B cell (primary cell): Measurements from ENCODE around the gene RNF166.

Source experiments
- EZH2 ChIP-seq: IDR thresholded peaks from 2 replicates; pipeline ENCODE4 v1.6.1; 2012; ENCODE audit warnings: borderline replicate concordance, low read depth, mild to moderate bottlenecking, moderate library complexity, low read length; ENCODE audit not compliant: insufficient read depth, poor library complexity, severe bottlenecking
- TF ChIP-seq, protein P1 (sequence below): fragments of 200-600 bp; IDR thresholded peaks from one replicate; pipeline ENCODE4 v1.8.0; 2022; ENCODE audit warnings: antibody characterized with exemption, mild to moderate bottlenecking

GRCh38 chr16:88713054-88713453 lies 6.8 kb upstream of the RNF166 start:
- TF ChIP-seq, protein P1, sequence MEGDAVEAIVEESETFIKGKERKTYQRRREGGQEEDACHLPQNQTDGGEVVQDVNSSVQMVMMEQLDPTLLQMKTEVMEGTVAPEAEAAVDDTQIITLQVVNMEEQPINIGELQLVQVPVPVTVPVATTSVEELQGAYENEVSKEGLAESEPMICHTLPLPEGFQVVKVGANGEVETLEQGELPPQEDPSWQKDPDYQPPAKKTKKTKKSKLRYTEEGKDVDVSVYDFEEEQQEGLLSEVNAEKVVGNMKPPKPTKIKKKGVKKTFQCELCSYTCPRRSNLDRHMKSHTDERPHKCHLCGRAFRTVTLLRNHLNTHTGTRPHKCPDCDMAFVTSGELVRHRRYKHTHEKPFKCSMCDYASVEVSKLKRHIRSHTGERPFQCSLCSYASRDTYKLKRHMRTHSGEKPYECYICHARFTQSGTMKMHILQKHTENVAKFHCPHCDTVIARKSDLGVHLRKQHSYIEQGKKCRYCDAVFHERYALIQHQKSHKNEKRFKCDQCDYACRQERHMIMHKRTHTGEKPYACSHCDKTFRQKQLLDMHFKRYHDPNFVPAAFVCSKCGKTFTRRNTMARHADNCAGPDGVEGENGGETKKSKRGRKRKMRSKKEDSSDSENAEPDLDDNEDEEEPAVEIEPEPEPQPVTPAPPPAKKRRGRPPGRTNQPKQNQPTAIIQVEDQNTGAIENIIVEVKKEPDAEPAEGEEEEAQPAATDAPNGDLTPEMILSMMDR: no peak
- no peak for TF ChIP-seq EZH2
